ENCODE data around the gene YKT6. TPM values are rescaled to one million over a fixed set of nuclear protein-coding genes. Genes with fewer than 3 reads are reported as not detected.

The YKT6 gene
- polyA plus RNA-seq, 6 donors from 2014 or later = 21.5 to 41.9 (median 31.0) TPM

DNA sequence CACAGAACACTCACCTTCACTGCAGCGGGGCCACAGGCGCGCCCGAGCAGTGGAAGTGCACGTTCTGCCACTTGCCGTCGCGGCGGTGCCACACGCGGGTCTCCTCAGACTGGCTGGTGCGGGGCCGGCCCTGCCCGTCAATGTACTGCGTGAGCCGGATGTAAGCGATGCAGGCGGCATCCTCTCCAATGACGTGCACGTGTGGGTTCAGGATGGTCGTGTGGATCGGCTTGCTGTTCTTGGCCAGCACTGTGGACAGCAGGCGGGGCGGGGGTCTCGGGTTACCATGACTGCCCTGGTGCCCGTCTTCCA is 19.2 kb downstream of the YKT6 start:
- no peaks in the 10 kb centered on the region for H3K36me3 Mint-ChIP-seq
- no peak overlapping the region for H3K4me3 Mint-ChIP-seq
- H3K4me1 Mint-ChIP-seq = no peaks in the 10 kb centered on the region
- ATAC-seq (ENCODE audit: low read depth in 2 of 2) = no peak
- peaks cover 0 to 17% (median 10%) of the 10 kb centered on the region in 3 donors for H3K27me3 Mint-ChIP-seq
- no peak overlapping the region for H3K27ac Mint-ChIP-seq
- H3K9me3 Mint-ChIP-seq = no peaks in the 10 kb centered on the region
- DNase-seq = no peak

DNA sequence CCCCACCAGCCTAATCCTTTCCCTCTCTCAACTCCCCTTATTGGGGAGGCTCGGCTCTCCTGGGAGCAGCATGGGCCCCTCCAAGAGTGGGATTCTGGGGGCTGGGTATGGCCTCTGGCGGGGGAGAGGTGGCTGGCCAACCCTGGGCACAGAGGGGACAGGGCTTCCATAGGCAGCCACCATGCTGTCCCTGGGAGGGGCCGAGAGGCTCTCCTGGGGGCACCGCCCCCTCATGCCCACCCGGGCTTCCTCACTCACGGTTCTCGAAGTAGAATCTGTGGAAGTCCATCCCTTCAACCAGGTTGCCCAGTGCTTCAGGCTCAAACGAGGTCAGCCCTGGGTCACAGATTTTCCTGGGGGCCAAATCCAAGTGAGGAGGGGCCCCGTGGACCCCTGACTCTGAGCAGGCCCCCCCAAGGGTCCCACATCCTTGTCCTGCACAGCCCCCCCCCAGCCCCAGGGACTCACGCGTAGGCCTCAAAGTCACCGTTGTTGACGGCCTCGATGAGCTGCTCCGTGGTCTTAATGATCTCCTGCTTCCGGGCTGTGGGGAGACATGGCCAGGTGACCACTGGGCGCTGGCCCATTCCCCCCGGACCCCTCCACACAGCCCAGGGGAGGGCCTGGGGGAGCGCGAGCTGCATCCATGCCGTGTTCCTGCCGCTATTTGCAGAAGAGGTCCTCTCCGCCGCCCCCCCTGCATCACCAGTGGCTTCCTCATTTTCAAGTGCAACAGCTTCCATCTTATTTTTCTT is 19.8 kb downstream of the YKT6 start:
- ATAC-seq (ENCODE audit: low read depth in 2 of 2) (no peak), DNase-seq (no peak)
- Mint-ChIP-seq H3K4me1 (no peaks in the 10 kb centered on the region), H3K9me3 (no peaks in the 10 kb centered on the region), H3K4me3 (no peak overlapping the region), H3K27ac (no peak overlapping the region), H3K27me3 (peaks cover 0 to 20% (median 11%) of the 10 kb centered on the region in 3 donors), H3K36me3 (no peaks in the 10 kb centered on the region)

DNA sequence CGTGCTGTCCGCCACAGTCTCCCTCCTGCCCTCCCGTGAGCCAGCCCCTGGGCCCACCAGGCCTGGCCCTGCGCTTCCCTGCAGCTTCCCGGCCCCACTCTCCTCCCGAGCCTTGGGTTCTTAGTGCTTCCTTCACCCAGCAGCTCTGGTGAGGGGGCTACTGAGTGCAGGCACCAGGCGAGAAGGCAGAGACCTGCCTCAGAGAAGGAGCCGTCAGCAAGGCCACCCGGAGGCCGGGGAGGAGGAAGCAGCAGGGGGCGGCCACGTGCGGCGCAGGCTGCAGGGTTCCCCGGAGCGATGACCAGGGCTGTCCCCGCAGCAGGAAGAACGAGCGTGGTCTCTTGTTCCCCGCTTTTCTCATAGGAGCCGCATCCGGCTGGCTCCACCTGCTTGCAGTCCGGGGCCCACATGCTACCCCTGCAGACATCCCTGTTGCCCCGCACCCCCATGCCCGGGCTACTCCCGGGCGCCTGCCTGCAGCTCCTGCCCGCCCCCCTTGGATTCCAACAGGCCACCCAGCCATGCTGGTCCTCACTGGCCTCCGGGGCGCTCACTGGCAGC is 20.5 kb downstream of the YKT6 start:
- DNase-seq (no peak), ATAC-seq (ENCODE audit: low read depth in 2 of 2) (no peak)
- Mint-ChIP-seq H3K36me3 (no peaks in the 10 kb centered on the region), H3K27ac (no peak overlapping the region), H3K4me1 (no peaks in the 10 kb centered on the region), H3K9me3 (no peaks in the 10 kb centered on the region), H3K4me3 (no peak overlapping the region), H3K27me3 (peaks cover 4 to 28% (median 19%) of the 10 kb centered on the region in 3 donors)

DNA sequence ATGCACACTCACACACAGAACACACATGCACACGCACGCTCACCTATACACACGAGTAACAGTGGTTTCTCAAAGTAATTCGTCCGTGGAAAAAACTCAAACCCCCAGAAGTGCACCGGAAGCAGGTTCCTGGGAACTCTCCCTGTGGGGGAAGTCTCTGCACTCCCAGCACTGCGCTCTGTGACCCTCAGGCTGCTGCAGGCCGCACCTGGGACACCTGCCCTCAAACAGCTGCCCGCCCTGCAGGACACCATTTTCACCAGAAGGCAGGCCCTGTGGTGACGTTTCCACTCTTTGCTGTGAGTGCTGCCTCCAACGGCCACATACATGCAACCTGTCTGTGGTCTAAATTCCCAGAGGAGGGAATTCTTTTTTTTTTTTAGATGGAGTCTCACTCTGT is 21.3 kb downstream of the YKT6 start:
- Mint-ChIP-seq H3K27ac (no peak overlapping the region), H3K9me3 (no peaks in the 10 kb centered on the region), H3K4me1 (no peaks in the 10 kb centered on the region), H3K4me3 (no peak overlapping the region), H3K27me3 (peaks cover 4 to 31% (median 22%) of the 10 kb centered on the region in 3 donors), H3K36me3 (no peaks in the 10 kb centered on the region)
- ATAC-seq (ENCODE audit: low read depth in 2 of 2) = no peak
- DNase-seq = no peak

DNA sequence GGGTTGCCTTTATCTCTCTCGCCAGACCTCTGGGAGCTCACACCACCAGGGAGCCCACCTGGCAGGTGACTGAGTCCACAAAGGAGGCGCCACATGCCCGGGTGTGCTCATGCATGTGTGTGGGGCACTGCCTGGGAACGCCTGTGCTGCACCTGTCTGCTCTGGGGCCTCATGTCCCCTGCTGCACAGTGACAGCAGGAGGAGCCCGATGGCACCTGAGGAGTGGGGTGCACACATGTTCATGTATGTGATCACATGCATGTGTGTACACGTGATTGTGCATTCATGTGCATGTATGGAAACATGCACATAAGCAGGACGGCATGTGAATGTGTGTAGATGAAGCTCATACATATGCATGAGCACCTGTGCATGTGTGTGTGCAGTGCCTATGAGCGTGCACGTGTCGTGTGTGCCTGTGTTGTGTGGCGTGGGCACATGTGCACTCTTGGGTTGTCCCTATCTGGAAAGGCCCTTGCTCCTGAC is 22.0 kb downstream of the YKT6 start:
- no peaks in the 10 kb centered on the region for H3K36me3 Mint-ChIP-seq
- ATAC-seq (ENCODE audit: low read depth in 2 of 2) = no peak
- H3K4me3 Mint-ChIP-seq = no peak overlapping the region
- no peak overlapping the region for H3K27ac Mint-ChIP-seq
- H3K4me1 Mint-ChIP-seq = no peaks in the 10 kb centered on the region
- no peak for DNase-seq
- no peaks in the 10 kb centered on the region for H3K9me3 Mint-ChIP-seq
- H3K27me3 Mint-ChIP-seq = peaks cover 4 to 32% (median 22%) of the 10 kb centered on the region in 3 donors

DNA sequence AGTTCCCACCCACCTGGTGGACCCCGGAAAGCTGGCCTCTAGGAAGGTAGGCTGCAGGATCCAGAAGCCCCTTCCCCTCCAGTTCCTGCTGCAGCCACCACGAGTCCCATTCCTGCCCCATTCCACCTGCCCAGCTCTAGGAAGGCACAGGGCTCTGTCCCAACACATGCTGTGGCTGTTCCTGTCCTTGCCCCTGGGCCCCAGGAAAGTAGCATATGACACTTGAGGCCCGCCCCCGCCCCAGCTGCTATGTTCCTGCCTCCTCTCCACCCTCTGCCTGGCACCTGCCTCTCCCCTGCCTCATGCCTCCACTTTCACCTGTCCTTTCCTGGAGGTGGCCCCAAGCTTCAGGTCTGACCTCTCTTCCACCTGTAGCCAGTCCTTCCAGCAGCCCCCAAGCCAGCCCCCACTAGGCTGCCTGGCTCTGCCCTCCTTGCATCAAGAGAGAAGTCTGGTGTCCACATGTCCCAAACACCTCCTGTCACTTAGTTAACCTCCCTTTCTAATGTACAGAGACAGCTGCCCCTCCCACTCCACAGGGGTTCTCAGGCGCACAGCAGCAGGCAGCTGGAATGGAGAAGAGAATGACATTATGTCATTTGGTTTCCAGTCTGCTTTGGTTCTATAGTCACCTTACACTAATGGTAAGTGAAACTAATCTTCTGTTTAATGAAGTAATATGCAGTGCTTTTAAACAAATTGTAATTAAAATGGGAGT is 22.7 kb downstream of the YKT6 start:
- H3K9me3 Mint-ChIP-seq = no peaks in the 10 kb centered on the region
- peak overlapping the region in 1 of 6 donors; percentile 67 for H3K27ac Mint-ChIP-seq
- no peaks in the 10 kb centered on the region for H3K4me1 Mint-ChIP-seq
- no peaks in the 10 kb centered on the region for H3K36me3 Mint-ChIP-seq
- H3K27me3 Mint-ChIP-seq = peaks cover 4 to 36% (median 22%) of the 10 kb centered on the region in 3 donors
- H3K4me3 Mint-ChIP-seq = no peak overlapping the region
- DNase-seq (no peak), ATAC-seq (ENCODE audit: low read depth in 2 of 2) (no peak)

DNA sequence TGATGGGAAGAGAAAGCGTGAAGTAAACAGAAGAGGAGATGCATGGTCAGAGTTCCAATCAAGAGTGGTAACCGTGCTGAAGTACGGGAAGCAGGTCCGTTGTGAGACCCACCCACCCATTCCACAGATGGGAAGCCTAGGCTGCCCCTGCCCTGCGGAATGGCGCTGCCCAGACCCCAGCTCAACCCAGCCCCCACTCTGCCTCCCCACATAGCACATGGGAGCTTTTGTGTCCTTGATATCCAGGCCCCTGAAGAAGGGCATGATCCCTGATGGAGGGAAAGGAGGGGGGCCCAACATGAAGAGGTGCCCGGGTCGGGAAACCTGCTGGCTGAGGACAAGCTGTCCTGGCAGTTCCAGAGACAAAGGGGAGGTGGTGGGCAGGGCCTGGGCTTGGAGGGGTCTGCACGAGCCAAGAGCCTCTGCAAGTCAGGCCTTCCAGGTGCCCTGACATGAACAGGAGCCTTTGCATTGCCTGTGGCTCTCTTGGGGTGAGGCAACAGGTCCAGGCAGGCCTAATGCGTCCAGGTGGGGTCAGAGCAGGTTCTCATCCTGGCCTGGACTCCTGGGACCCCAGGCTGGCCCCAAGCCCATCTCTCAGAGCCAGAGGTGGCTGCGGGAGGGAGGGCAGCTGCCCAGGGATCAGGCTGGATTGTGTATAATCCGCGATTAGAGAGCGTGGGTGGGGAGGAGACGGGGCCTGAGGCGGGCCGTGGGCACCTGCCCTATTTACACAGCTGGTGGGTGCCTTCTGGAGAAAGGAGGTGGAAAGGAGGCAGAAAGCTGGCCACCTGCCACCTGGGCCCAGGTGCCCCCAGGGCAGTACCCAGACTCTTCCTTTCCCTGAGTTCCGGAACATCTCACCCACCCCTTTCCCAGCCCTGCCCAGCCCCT is 23.5 kb downstream of the YKT6 start:
- ATAC-seq (ENCODE audit: low read depth in 2 of 2) (no peak), DNase-seq (no peak)
- Mint-ChIP-seq H3K4me3 (no peak overlapping the region), H3K27ac (peak overlapping the region in 1 of 6 donors; percentile 67), H3K9me3 (no peaks in the 10 kb centered on the region), H3K27me3 (peaks cover 4 to 36% (median 22%) of the 10 kb centered on the region in 3 donors), H3K4me1 (no peaks in the 10 kb centered on the region), H3K36me3 (no peaks in the 10 kb centered on the region)

DNA sequence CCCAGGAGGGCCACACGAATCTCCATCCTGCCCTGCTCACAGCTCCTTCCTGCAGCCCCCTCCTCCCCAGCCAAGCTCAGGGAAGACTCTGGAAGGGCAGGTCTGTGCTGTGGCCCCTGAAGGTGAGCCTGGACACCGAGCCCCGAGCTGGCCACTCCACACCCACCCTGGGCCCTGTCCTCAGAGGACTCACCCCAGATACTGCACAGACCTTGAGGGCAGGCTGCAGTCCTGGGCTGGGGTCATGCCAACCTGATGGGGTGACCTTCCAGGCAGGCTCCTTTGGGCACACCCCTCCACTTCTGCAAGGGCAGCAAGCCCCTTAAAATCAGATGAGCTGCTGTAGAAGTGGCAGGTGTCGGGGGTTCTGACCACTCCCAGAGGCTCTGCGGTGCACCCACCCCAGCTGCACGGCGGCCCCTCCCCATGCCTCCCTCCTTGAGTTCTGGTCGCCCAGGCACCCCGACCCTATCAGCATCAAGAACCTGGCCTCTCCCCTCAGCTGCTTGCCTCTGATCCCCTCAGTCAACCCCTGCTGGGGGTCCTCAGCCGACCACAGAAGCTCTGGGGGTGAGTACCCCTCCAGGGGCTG is 24.3 kb downstream of the YKT6 start:
- Mint-ChIP-seq H3K36me3 (no peaks in the 10 kb centered on the region), H3K27ac (no peak overlapping the region), H3K9me3 (no peaks in the 10 kb centered on the region), H3K4me1 (no peaks in the 10 kb centered on the region), H3K27me3 (peaks cover 4 to 36% (median 22%) of the 10 kb centered on the region in 3 donors), H3K4me3 (no peak overlapping the region)
- ATAC-seq (ENCODE audit: low read depth in 2 of 2) (no peak), DNase-seq (no peak)

DNA sequence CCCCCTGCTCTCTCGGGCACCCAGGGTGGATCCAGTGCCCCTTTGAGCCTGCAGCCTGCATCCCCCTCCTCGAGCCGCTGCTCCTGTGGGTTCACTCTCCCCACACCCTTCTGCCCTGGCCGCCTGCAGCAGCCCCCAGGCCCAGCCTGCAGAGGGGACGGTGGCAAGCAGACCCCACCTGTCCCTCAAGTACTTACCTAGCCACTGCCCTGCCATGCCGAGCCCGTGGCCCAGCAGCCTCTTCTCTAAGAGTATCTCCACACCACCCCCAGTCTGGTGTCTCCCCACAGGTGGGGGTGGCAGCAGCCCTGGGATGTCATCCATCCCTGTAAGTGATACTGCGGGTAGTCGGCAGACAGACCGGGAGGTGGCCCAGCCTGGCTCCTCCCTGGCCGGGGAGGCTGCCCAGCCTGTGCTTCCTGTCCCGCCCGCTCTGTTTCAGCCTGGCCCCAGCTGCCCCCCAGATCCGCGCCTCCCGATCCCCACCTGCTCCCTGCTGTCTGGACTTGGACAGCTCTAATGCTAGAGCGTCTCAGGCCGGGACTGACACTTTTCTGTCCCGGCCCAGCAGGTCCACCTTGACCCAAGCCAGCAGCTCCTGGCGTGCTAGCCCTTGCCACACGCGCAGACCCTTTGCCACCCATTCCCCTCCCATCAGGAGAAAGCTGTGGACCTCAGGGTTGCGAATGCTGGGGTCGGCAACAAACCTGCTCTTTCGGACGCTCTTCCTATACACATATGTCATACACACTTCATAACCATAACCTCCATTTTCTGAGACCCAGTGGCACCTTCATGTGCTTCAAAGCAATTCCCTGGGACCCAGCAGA is 25.0 kb downstream of the YKT6 start:
- Mint-ChIP-seq H3K27ac (no peak overlapping the region), H3K27me3 (peaks cover 4 to 36% (median 22%) of the 10 kb centered on the region in 3 donors), H3K4me1 (no peaks in the 10 kb centered on the region), H3K9me3 (no peaks in the 10 kb centered on the region), H3K36me3 (no peaks in the 10 kb centered on the region), H3K4me3 (no peak overlapping the region)
- ATAC-seq (ENCODE audit: low read depth in 2 of 2) (no peak), DNase-seq (no peak)

DNA sequence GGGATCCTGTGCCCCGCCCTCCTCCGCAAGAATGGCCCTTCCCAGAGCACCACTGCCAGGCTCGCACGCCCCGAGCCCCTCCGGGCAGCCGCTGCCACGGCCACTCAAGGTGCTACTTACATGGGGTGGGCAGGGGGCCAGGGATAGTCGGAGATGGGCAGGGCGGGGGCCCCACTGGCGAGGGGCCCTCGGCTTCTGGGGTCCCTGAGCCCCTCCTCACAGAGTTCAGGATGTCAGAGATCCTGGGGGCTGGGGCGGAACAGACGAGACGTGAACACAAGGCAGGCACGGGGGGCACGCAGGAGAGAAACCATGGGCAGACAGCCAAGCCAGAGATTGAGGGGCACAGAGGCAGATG is 25.6 kb downstream of the YKT6 start:
- H3K4me3 Mint-ChIP-seq = no peak overlapping the region
- DNase-seq = no peak
- no peak for ATAC-seq (ENCODE audit: low read depth in 2 of 2)
- H3K27me3 Mint-ChIP-seq = peaks cover 4 to 36% (median 22%) of the 10 kb centered on the region in 3 donors
- H3K9me3 Mint-ChIP-seq = no peaks in the 10 kb centered on the region
- H3K36me3 Mint-ChIP-seq = no peaks in the 10 kb centered on the region
- no peaks in the 10 kb centered on the region for H3K4me1 Mint-ChIP-seq
- no peak overlapping the region for H3K27ac Mint-ChIP-seq

DNA sequence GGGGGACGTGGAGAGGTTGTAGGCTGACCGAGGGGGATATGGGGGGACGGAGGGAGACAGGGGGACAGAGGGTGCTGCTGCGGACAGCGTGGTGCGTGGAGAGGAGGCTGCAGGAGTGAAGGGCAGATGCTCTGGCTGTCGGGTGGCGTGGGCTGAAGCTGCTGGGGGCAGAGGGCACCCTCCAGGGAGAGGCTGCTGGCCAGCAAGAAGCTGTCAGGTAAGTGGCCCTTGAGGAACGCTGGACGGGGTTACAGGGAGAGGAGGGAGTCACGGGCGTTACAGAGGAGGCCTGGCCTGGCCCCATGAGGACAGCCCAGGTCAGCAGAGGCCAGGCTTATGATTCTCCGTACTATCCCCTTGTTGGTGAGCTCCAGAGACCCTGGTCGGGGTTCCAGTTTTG is 27.1 kb downstream of the YKT6 start:
- DNase-seq (no peak), ATAC-seq (ENCODE audit: low read depth in 2 of 2) (no peak)
- Mint-ChIP-seq H3K27ac (no peak overlapping the region), H3K4me3 (no peak overlapping the region), H3K36me3 (no peaks in the 10 kb centered on the region), H3K27me3 (peaks cover 4 to 33% (median 22%) of the 10 kb centered on the region in 3 donors), H3K9me3 (no peaks in the 10 kb centered on the region), H3K4me1 (no peaks in the 10 kb centered on the region)

DNA sequence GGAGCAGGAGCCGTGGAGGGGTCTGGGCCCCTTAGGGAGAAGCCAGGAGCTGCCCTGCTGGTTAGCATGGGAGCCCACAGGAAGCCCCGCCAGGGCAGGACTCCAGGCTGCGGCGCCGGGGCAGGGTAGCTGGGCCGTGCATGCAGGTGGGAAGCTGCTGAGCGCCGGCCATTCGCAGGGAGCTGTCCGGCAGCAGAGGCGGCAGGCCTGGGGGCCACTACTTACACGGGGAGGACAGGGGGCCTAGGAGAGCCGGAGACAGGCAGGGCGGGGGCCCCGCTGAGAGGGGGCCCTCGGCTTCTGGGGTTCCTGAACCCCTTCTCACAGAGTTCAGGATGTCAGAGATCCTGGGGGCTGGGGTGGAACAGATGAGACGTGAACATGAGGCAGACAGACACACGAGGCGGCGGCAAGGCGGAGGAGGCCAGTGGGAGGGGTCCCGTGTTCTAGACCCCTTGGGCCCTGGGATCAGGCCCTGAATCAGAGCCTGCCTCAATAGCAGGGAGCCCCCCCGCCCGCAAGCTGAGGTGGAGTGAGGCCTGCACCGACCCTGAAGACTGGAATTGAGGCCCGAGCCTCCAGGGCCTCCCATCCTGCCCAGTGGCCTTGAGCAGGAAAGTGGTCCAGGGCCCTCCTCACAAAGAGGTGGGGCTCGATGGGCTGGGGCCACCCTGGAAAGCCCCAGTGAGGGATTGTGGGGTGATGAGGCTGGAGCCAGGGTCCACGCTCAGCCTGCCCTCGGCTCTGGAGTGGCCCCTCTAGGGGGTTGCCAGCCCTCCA is 28.0 kb downstream of the YKT6 start:
- H3K9me3 Mint-ChIP-seq = no peaks in the 10 kb centered on the region
- H3K27ac Mint-ChIP-seq = no peak overlapping the region
- ATAC-seq (ENCODE audit: low read depth in 2 of 2) (no peak), DNase-seq (no peak)
- no peak overlapping the region for H3K4me3 Mint-ChIP-seq
- H3K27me3 Mint-ChIP-seq = peaks cover 4 to 27% (median 18%) of the 10 kb centered on the region in 3 donors
- H3K36me3 Mint-ChIP-seq = no peaks in the 10 kb centered on the region
- no peaks in the 10 kb centered on the region for H3K4me1 Mint-ChIP-seq
